CD1c-positive myeloid dendritic cell (primary cell): Measurements from ENCODE around the gene THTPA.
"Not testable (repeated sequence)": the region's sequence is repeated elsewhere in the genome, so short reads cannot be mapped to it uniquely, and the experiment has no call there.

Source experiments
- DNase-seq: peaks from one replicate; pipeline ENCODE4 v3.0.0-alpha.2; 2016; ENCODE audit errors: extremely low spot score

Gene THTPA

DNA sequence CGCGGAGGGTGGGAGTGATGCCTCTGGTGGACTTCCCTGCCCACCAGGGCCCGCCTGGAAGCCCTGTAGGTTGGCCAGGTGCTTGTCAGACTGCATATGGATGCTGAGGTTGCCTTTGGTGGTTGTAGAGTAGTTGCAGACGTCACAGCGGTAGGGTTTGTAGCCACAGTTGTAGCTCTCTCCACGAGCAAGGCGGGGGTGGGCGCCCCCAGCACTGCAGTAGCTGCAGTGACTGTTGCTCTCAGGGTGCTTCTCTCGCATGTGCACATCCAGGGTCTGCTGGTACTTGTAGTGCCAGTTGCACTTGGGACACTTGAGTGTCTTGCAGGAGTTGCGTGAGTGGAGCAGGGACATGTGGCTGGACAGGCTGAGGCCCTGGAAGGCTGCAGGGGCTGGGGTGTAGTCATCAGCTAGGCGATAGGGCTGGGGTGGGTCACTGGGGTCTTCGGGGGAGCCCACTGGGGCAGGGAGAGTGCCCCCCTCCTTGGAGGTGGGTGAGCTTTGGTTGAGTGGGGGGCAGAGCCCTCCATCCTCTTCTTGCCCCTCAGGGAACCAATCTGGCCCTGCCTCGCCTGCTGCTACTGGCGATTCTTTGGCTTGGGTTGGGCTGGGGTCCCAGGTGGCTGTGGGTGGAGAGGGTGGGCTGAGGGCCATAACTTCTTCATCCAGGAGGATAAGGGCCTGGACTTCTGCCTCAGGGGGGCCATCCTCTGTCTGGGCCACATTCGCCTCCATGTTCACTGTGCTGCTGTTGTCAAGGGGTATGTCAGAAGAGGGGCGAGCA is 22.2 kb upstream of the THTPA start:
- DNase-seq: no peak

DNA sequence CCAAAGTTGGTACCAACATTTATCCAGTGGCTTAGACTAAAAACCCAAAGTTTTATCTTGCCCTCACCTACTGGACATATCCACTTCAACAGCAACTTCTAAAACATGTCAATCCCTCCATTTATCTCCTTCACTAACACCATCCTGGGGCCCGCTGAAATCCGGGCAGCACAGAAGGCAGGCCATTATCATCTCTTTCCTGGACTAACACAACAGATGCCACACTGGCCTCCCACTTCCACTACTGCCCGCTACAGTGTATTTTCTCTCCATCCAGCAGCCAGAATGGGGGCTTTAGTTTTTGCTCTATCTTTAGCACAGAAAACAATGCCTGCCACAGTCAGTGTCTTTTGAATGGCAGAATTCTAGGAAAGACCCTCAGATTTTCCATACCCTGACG is 20.1 kb upstream of the THTPA start:
- no peak for DNase-seq

DNA sequence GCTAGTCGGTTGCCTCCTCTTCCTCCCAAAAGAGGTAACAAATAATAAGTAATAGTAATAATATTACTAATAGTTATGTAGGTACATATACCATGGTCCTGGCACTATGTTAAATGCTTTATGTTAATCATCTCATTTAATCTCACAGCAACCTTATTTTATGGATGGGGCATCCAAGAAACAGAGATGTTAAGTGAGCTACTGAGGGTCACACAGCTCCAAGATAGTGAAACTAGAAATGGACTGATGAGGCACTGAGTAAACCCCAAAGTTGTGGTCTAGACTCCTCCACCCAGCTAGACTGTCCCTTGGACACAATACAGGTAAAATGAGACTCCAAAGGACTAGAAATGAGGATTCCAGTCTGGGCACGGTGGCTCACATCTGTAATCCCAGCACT is 19.6 kb upstream of the THTPA start:
- no peak for DNase-seq

DNA sequence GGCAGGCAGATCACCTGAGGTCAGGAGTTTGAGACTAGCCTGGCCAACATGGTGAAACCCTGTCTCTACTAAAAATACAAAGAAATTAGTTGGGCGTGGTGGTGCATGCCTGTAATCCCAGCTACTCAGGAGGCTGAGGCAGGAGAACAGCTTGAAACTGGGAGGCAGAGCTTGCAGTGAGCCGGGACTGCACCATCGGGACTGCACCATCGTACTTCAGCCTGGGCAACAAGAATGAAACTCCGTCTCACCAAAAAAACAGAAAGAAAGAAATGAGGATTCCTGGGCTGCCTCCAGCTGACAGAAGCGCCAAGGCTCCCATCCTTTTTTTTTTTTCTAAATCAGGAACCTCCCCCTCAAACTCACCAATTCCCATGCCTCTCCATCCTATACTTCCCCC is 19.2 kb upstream of the THTPA start:
- DNase-seq: not testable (repeated sequence)

DNA sequence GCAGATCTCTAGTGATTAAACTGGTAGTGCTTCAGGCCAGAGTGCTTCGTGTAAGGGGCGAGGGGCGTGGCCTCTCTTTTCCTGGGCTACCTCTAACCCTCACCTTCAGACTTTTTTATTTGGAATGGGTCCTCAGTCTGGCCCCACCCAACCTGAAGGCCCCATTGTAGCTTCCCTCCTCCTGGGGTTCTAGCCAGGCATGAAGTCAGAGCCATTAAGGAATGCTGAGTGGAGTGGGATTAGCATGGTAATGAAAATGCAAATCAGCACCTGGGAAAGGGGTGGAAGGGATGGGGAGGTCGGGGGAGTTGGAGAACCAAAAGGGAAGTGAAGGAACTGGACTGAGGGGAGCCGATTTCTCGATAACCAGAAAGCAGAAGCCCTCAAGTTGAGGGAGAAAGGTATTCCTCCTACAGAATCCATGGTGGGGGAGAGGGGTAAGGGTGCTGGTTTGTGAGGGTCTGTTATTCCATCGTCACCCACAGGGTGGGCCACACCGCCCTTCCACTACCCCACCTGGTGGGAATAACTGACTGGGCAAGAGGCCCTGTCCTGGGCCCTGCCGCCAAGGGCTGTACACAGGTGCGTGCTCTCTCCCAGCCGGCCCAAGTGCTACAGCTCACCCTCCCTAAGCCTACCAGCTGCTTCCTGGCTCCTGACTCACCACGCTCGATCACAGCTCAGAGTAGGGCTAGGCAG is 18.6 kb upstream of the THTPA start:
- DNase-seq: no peak

DNA sequence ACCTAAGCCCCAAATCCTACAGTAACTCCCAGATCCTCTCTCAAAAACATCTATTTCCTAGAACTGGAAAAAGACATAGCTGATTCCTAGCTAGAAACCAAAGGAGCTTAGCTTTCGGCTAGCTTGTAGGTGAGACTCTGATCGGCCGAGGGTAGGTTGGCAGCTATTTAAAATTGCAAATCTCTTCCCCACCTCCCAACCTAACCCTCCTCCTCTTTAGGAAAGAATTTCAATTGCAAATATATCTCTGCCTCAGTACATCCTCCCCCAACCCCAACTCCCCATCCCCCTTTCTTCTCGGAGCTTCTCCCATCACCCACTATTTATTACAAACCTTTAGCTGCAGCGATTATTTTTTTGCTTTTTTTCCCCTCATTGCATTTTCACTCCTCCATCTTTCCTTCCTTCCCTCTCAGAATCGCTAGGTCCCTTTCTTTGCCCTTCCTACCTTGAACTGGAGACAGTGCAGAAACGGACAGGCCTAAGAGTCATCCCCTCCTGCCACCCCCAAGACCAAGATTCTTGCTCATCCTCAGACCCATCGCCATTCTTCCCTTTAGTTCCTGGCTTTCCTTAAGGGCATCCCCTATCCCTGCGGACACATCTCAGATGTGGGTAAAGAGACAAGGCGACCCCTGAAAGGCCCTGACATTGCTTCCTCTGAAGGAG is 17.9 kb upstream of the THTPA start:
- no peak for DNase-seq

DNA sequence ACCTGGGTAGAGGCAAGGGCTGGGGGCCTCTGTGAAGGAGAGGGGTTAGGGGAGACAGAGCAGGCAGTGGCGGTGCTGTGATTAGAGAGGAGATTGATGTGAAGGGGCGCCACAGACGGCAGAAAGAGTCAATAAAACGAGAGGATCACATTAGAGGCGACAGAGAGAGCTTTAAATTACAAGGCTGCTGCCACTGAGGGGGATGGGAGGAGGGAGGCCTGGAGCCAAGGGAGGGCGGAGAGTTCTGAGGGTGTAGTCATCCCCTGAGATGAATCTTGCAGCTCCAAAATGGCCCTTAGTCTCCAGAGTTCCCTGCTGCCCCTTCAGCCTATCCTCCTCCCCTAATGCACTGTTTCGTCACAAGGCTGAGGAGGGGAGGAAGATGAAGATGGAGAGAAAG is 17.3 kb upstream of the THTPA start:
- DNase-seq: no peak

DNA sequence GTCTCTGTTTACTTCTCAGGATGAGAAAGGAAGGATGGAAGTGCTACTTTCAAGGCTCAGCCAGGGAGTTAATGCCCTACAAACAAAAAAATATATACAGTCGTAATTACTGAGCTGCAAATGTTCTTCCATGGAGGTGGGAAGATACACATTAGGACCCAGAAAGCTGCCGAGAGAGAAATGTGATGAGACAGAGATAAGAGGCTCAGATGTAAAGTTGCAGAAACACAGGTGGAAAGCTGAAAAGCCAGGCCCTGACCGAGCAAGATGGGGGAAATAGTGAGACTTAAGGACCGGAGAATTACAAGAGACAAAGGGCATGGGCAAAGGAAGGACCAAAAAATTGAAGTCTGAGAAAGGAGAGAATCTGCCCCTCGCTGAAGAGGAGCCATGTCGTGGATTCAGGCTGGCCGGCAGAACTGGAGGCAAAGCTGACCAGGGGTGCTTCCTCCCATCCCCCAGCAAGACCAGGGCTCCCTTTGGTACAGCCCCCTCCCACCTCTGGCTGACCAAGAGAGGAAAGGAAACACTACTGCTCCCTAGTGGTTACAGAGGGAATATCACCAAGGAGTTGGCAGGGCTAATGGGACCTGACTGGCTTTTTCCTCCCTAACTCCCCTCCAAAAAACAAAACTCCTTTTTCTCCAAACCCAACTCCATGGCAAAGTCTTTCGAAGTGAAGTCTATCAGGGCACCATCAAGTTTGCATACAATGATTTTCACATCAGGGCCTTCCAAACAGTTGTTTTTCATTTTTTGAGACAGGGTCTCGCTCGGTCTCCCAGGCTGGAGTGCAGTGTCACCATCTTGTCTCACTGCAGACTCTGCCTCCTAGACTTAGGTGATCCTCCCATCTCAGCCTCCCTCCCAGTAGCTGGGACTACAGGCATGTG is 16.6 kb upstream of the THTPA start:
- peak; percentile 50 for DNase-seq

DNA sequence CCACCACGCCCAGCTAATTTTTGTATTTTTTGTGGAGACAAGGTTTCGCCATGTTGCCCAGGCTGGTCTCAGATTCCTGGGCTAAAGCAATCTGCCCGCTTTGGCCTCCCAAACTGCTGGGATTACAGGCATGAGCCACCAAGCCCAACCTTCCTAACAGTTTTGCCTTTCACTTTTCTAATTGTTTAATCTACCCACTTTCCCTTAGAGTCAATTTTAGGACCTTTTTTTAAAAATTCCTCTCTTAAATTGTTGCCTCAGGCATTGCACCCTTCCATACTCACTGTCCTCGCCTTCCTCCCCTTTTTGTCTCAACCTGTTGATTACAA is 16.0 kb upstream of the THTPA start:
- no peak for DNase-seq

DNA sequence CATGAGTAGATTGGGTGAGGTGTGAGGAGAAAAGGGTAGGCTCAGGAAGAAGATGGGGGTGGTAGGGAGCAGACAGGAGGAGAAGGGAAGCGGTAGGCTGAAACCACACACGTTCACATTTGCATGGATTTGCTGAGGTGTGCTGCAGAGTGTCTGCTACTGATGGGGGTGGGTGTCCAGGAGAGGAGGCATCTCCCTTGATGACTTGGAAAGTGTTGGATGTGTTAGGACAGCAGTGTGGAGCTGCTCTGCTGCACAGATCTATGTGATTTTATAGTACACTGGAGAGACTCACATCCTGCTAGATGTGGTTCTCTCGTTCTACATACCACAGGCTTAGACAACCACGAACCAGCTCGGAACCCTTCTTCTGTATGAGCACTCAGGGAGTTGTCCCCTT is 13.8 kb upstream of the THTPA start:
- no peak for DNase-seq

DNA sequence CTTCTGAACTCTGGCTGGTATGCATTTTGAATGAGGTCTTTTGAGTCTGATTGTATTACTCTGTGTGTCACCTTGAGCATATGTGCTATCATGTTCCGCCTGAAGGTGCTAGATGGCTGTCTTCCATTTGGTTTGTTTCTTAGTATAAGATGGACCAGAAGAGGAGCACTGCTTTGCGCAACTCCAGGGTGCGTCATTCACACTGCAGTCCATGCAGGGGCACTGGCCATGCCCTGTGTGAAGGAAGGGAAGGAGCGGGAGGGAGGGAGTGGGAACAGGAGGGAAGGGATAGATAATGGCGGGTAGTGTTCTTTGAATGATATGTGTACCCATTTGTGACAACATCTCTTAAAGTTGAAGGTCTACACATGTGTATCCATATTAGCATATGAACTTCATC is 12.7 kb upstream of the THTPA start:
- DNase-seq: no peak

DNA sequence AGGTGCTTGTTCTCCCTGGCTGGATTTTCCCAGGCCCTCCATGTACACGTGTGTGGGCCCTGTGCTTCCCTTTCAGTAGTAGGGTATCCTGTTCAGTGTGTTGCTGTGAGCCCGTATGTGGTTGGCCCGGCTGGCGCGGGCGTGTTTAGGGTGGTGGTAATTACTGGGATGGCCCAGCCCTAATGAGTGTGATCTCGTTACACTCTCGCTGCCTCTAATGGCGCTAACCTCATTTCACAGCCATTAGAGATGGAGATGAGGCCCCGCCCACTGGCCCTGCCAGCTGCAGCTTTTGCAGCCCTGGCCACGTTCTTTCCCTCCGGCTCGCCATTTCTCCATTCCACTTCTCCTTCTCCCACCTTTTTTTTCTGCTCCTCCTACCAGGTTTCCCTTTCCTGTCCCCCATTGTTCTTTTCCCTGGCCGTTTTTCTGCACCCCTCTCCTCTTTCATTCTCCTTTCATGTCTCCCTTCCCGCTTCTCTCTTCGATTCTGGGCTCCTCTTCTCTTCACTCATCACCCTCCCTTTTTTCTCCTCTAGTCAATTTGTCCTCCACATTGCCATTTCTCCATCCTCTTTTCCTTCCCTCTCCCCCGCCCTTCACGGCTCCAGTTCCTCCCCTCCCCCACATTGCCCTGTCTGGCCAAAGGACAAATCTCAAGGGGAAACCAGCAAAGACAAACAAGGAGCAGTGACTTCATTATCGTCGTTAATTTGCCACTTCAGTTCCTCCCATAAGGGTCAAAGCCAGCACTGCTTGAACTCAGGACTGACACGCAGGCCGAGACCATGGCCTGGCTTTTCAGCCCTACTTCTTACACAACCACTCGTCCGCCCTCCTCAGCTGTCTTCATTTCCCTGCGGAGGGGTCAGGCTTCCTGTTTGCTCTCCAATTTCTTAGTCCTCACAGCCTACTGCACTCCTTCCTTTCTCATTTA is 11.3 kb upstream of the THTPA start:
- DNase-seq: no peak

DNA sequence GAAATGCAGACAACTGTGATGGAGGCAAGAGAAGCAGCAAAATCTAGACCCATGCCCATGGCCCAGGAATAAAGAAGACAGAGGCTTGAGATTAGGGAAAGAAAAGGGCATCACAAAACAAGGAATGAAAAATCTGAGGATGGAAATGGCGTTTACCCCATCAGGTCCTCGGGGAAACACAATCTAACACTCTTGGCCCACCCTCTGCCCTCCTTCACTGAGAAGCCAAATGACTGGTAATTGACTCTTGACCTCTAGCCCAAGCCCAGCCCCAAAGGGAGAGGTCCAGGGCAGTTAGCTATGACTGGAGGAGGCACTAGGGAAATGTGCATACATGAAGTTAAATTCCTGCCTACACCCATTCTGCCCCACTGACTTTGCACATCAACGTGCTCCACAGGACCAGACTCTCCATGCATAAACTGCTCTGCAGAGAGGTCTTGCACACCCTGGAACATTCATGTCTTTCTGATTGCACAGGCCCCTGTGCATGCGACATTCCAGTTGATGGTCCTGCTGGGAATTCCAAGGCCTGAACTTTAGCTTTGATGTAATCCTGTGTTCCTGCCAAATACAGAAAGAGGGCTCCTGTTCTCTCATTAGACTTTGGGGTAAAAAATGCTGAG is 10.2 kb upstream of the THTPA start:
- DNase-seq: no peak

DNA sequence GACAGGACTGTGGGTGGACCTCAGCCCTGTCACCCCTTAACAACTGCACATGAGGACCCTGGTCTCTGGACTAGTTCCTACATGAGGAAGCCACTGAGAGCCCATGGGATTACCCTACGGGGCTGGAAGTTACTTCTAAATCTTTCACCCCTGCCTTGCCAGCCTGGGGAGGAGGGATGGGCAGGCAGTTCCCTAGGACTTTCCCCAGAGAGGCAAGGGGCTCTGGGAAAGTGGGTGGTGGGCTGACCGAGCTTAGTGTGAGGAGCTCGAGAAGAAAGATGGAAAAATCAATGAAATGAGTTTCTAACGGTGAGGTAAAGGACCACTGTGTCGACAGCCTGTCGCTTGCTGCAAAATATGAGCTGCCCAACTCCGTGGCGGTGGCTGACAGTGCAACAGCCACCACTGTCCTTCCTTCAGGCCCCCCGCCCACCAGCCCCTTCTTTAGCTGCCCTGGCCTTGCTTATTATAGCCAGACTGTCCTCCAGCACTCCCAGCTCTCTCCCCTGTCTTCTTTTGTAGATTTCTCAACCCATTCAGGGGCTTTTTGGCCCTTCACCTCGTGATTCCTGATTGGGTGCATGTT is 9.5 kb upstream of the THTPA start:
- no peak for DNase-seq

DNA sequence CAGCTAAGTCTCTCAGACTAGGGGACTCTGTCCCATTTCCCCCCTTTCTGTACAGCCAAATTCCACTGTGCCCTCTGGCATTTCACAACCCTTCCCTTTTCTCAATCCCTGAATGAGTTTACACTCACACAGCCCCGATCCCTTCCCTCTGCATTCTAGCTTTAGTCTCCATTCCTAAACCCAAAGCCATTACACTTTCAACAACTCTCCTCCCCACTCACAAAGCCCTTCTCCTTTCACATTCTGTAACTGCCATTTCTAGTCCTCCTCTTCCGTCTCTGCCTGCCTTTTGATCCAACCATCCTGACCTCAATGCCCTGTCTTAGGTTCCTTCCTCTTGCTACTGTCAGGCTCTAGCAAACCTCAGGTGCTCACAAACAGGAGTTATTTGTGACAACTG is 8.1 kb upstream of the THTPA start:
- DNase-seq: no peak

DNA sequence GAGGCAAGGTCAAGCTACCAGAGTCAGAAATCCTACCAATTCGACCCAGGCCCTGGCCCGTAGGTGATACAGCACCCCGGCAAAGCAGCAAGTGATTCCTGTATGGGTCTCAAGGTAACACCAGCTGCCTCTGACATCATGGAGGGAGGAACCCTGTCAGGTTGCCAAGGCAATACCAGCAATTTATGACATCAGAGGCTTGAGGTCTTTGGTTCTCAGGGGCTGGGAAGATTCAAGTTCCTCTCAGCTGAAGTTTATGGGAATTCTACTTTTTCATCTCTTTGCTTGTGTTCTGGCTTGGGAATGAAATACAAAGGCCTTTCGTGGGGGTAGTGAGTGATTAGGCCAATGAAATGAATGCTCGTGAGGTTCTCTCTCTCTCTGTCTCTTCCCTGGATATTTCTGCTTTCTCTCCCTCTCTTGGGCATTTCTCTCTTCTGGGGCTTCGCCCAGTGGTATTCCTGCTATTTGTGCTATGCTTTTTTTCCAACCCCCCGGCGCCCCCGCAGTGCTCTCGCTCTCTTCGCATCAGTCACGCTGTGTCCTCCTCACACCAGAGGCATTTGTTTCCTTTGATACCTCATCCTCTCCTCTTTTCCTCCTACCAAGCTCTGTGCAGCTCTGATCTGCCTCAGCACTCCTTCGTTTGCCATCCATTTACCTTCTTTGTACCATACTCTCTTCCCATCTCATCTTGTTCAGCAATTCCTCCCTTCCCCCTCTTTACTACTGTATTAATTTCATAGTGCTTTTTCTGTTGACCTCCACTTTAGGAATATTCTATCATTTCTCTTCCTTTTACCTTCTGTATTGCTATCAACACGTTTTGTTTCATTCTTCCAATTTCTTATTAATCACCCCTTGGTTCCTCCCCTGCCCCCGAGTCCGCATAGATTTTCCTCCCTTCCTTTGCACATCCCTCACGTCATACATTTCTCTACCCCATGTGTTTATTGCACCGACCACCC is 7.4 kb upstream of the THTPA start:
- DNase-seq: peak; percentile 9

DNA sequence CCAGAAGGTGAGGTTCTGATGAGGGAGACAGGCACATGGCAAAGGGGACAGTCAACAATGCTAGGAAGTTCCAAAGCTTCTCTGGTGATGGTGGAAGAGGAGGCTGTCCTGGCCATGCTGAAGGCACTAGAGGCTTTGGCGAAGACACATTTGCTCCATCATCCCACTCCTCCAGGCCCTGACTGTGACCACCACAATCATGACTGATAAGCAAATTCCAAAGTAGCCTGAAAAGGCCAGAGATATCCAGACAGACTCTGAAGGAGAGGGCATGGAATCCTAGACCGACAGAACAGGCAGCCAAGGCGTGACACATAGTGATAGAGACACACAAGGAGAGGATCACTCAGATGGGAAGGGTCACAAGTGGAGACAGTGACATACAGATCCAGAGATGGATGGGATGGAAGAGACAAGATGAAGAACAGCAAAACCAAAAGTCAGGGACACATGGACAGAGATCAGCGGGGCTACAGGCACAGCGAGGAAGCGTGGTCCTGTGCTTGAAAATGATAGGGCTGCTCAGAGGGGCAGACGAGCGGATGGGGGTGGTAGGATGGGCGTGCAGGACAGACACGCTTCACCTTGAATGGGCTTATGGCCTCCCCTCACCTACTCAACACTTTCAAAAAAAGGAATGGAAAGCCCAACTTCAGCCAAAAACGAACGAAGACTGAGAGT is 5.8 kb upstream of the THTPA start:
- DNase-seq: no peak

DNA sequence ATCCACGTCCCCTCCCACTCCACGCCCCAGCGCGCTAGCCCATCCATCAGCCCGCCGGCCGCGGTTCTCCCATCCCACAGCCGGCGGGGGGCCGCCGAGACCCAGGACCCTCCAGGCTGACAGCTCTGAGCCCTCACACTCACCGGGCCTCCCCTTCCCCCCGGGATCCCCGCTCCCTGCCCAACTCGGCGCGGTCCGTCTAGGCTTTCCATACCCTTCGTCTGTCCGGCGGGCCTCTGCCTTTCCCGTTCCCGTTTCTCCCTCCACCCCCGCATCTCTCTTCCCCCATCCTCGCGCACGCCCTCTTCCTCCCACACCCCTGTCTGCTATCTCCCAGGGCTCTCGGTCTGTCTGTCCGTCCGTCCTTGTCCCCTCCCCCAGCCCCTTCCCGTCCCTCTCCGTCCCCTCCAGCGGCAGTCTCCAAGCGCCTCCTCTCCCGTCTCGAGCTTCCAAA is 5.2 kb upstream of the THTPA start:
- peak; percentile 32 for DNase-seq
